Skeletal muscle satellite cell (primary cell): Measurements from ENCODE around the gene CCDC74B. TPM values are rescaled to one million over a fixed set of nuclear protein-coding genes. Genes with fewer than 3 reads are reported as not detected.
"Not testable (repeated sequence)": the region's sequence is repeated elsewhere in the genome, so short reads cannot be mapped to it uniquely, and the experiment has no call there.

ENCODE experiments used
- H3K27me3 ChIP-seq: 2 replicates; pipeline ENCODE4 v1.7.0; 2013; ENCODE audit warnings: low read length; ENCODE audit not compliant: control insufficient read depth, insufficient read depth
- H3K36me3 ChIP-seq: 2 replicates; pipeline ENCODE4 v1.7.0; 2013; ENCODE audit warnings: mild to moderate bottlenecking, control low read depth, low read length; ENCODE audit not compliant: insufficient read depth
- H3K4me1 ChIP-seq: 2 replicates; pipeline ENCODE4 v1.7.0; 2013; ENCODE audit warnings: low read length; ENCODE audit not compliant: control insufficient read depth, insufficient read depth
- H3K4me2 ChIP-seq: 2 replicates; pipeline ENCODE4 v1.7.0; 2013; ENCODE audit warnings: mild to moderate bottlenecking, low read length
- H3K4me3 ChIP-seq: 2 replicates; pipeline ENCODE4 v1.7.0; 2013; ENCODE audit warnings: low read length
- H3K9ac ChIP-seq: 2 replicates; pipeline ENCODE4 v1.7.0; 2013; ENCODE audit warnings: mild to moderate bottlenecking, low read depth, low read length, moderate library complexity
- H3K9me3 ChIP-seq: replicated peaks from 2 replicates; pipeline ENCODE4 v1.7.0; 2013; ENCODE audit warnings: mild to moderate bottlenecking, control low read depth, low read length
- total RNA-seq: library from RNA; depleted of rRNA; stranded (reverse); fragments of >200 nt; gene quantifications from 2 replicates; pipeline ENCODE4 v1.2.3, GENCODE V29; 2012; rRNA removed

CCDC74B gene
- total RNA-seq: 4.3 and 4.8 TPM in 2 replicates

- H3K9me3 ChIP-seq, H3K27me3 ChIP-seq, H3K36me3 ChIP-seq, H3K4me1 ChIP-seq: not testable (repeated sequence)
- Histone ChIP-seq H3K9ac (peak within 1 kb of the TSS; percentile 30), H3K4me2 (peak within 1 kb of the TSS; percentile 82), H3K4me3 (peak within 1 kb of the TSS; percentile 67)
Observed at GRCh38 chr2:130145006-130145414, at the start of gene CCDC74B. Gene CCDC74B (minus strand): TSS chr2:130145112. CDS start chr2:130144996, 116 bp downstream.

- H3K36me3 ChIP-seq, H3K4me3 ChIP-seq, H3K27me3 ChIP-seq, H3K9ac ChIP-seq, H3K9me3 ChIP-seq, H3K4me1 ChIP-seq, H3K4me2 ChIP-seq: not testable (repeated sequence)
Observed at GRCh38 chr2:130193824-130194223, 48.9 kb upstream of the CCDC74B start.

- H3K4me2 ChIP-seq, H3K9ac ChIP-seq, H3K4me3 ChIP-seq, H3K9me3 ChIP-seq, H3K36me3 ChIP-seq, H3K27me3 ChIP-seq, H3K4me1 ChIP-seq: not testable (repeated sequence)
Observed at GRCh38 chr2:130192451-130192850, 47.5 kb upstream of the CCDC74B start.

- not testable (repeated sequence) for H3K4me1 ChIP-seq, H3K4me3 ChIP-seq, H3K27me3 ChIP-seq, H3K9ac ChIP-seq, H3K36me3 ChIP-seq, H3K9me3 ChIP-seq, H3K4me2 ChIP-seq
Observed at GRCh38 chr2:130191319-130191718, 46.4 kb upstream of the CCDC74B start.

GRCh38 chr2:130190237-130190636 lies 45.3 kb upstream of the CCDC74B start:
- no peaks in the 10 kb centered on the region for H3K27me3 ChIP-seq
- no peaks in the 10 kb centered on the region for H3K9me3 ChIP-seq
- no peak overlapping the region for H3K4me3 ChIP-seq
- H3K4me2 ChIP-seq: no peak overlapping the region
- H3K9ac ChIP-seq: no peak overlapping the region
- no peaks in the 10 kb centered on the region for H3K4me1 ChIP-seq
- H3K36me3 ChIP-seq: no peaks in the 10 kb centered on the region

- H3K4me1 ChIP-seq, H3K4me2 ChIP-seq, H3K9ac ChIP-seq, H3K4me3 ChIP-seq, H3K9me3 ChIP-seq, H3K36me3 ChIP-seq, H3K27me3 ChIP-seq: not testable (repeated sequence)
Observed at GRCh38 chr2:130188958-130189357, 44.0 kb upstream of the CCDC74B start.

GRCh38 chr2:130187859-130188792 lies 43.2 kb upstream of the CCDC74B start:
- not testable (repeated sequence) for H3K36me3 ChIP-seq, H3K9me3 ChIP-seq, H3K4me3 ChIP-seq

GRCh38 chr2:130187268-130187667 lies 42.4 kb upstream of the CCDC74B start:
- Histone ChIP-seq H3K9ac (no peak overlapping the region), H3K9me3 (no peaks in the 10 kb centered on the region), H3K4me2 (no peak overlapping the region), H3K4me1 (peaks cover 9% of the 10 kb centered on the region), H3K36me3 (peaks cover 5% of the 10 kb centered on the region), H3K4me3 (no peak overlapping the region), H3K27me3 (no peaks in the 10 kb centered on the region)

More at GRCh38 chr2:130187859-130188792, 43.2 kb upstream of the CCDC74B start:
- H3K4me1 ChIP-seq, H3K4me2 ChIP-seq, H3K27me3 ChIP-seq, H3K9ac ChIP-seq: not testable (repeated sequence)

GRCh38 chr2:130186391-130186790 lies 41.5 kb upstream of the CCDC74B start:
- H3K9me3 ChIP-seq: no peaks in the 10 kb centered on the region
- no peak overlapping the region for H3K4me3 ChIP-seq
- peaks cover 9% of the 10 kb centered on the region for H3K4me1 ChIP-seq
- H3K9ac ChIP-seq: no peak overlapping the region
- peaks cover 5% of the 10 kb centered on the region for H3K36me3 ChIP-seq
- no peak overlapping the region for H3K4me2 ChIP-seq
- no peaks in the 10 kb centered on the region for H3K27me3 ChIP-seq

GRCh38 chr2:130185896-130186295 lies 41.0 kb upstream of the CCDC74B start:
- H3K9ac ChIP-seq: no peak overlapping the region
- peaks cover 9% of the 10 kb centered on the region for H3K4me1 ChIP-seq
- no peak overlapping the region for H3K4me2 ChIP-seq
- no peaks in the 10 kb centered on the region for H3K9me3 ChIP-seq
- no peaks in the 10 kb centered on the region for H3K27me3 ChIP-seq
- H3K36me3 ChIP-seq: peaks cover 5% of the 10 kb centered on the region
- no peak overlapping the region for H3K4me3 ChIP-seq

- Histone ChIP-seq H3K4me3 (no peak overlapping the region), H3K9me3 (no peaks in the 10 kb centered on the region), H3K27me3 (no peaks in the 10 kb centered on the region), H3K9ac (no peak overlapping the region), H3K4me2 (no peak overlapping the region), H3K36me3 (peaks cover 5% of the 10 kb centered on the region), H3K4me1 (peaks cover 9% of the 10 kb centered on the region)
Observed at GRCh38 chr2:130185436-130185835, 40.5 kb upstream of the CCDC74B start.
